Loucy (cell line): ENCODE data around the gene REXO2.

ENCODE experiments used
- CTCF ChIP-seq: fragments of 200-600 bp; sonication (generic); conservative IDR thresholded peaks from 2 replicates; pipeline ENCODE4 v1.5.1; 2014; ENCODE audit warnings: mild to moderate bottlenecking, antibody characterized with exemption, low read length
- EZH2phosphoT487 ChIP-seq: fragments of 200-600 bp; IDR thresholded peaks from 2 replicates; pipeline ENCODE4 v1.6.1; 2018; ENCODE audit warnings: antibody characterized with exemption, mild to moderate bottlenecking, moderate library complexity, borderline replicate concordance

GRCh38 chr11:114482114-114482513 is 42.8 kb downstream of the REXO2 start:
- no peak for TF ChIP-seq CTCF
- no peak for TF ChIP-seq EZH2phosphoT487
